SK-N-MC (cell line): ENCODE results near the gene ADAMTS9.

Source experiments
- EZH2 ChIP-seq: fragments of 200-600 bp; sonication (generic); IDR thresholded peaks from one replicate; pipeline ENCODE4 v1.6.1; 2017; ENCODE audit warnings: antibody characterized with exemption
- POLR2AphosphoS5 ChIP-seq: IDR thresholded peaks from 2 replicates; pipeline ENCODE4 v1.6.1; 2012; ENCODE audit warnings: mild to moderate bottlenecking, low read depth, low read length, borderline replicate concordance

- TF ChIP-seq POLR2AphosphoS5 (no peak), EZH2 (no peak)
These were observed 212.8 kb downstream of the ADAMTS9 start for GRCh38 chr3:64475037-64475436.
